RKO (cell line): ENCODE measurements around the gene PTAR1.

ENCODE experiments used
- DNase-seq: peaks from one replicate; pipeline ENCODE4 v3.0.0-alpha.2; 2016; ENCODE audit warnings: low spot score

Gene PTAR1

GRCh38 chr9:69750085-69750484 is 9.7 kb downstream of the PTAR1 start:
- DNase-seq: no peak

- no peak for DNase-seq
These were observed 11.5 kb downstream of the PTAR1 start for GRCh38 chr9:69748304-69748703.

- DNase-seq: no peak
These were observed 12.8 kb downstream of the PTAR1 start for GRCh38 chr9:69746859-69747560.

GRCh38 chr9:69745716-69746437 is 13.9 kb downstream of the PTAR1 start:
- no peak for DNase-seq

- DNase-seq: no peak
These were observed 15.0 kb downstream of the PTAR1 start for GRCh38 chr9:69744688-69745380.

- DNase-seq: no peak
These were observed 15.9 kb downstream of the PTAR1 start for GRCh38 chr9:69743930-69744329.

- no peak for DNase-seq
These were observed 18.8 kb downstream of the PTAR1 start for GRCh38 chr9:69740872-69741505.

GRCh38 chr9:69731348-69731747 is 28.5 kb downstream of the PTAR1 start:
- no peak for DNase-seq

- no peak for DNase-seq
These were observed 39.8 kb downstream of the PTAR1 start for GRCh38 chr9:69719983-69720382.

GRCh38 chr9:69719367-69719766 is 40.4 kb downstream of the PTAR1 start:
- DNase-seq: no peak

- DNase-seq: no peak
These were observed 41.6 kb downstream of the PTAR1 start for GRCh38 chr9:69718218-69718617.

GRCh38 chr9:69715825-69716224 is 44.0 kb downstream of the PTAR1 start:
- no peak for DNase-seq

- no peak for DNase-seq
These were observed 44.7 kb downstream of the PTAR1 start for GRCh38 chr9:69715096-69715495.

GRCh38 chr9:69697475-69697874 is 62.3 kb downstream of the PTAR1 start:
- no peak for DNase-seq

GRCh38 chr9:69696802-69697201 is 63.0 kb downstream of the PTAR1 start:
- no peak for DNase-seq

GRCh38 chr9:69689991-69690538 is 69.7 kb downstream of the PTAR1 start:
- no peak for DNase-seq

GRCh38 chr9:69683927-69684326 is 75.9 kb downstream of the PTAR1 start:
- DNase-seq: no peak

GRCh38 chr9:69678843-69679538 is 80.8 kb downstream of the PTAR1 start:
- DNase-seq: no peak

- no peak for DNase-seq
These were observed 81.9 kb downstream of the PTAR1 start for GRCh38 chr9:69677931-69678330.

- no peak for DNase-seq
These were observed 84.2 kb downstream of the PTAR1 start for GRCh38 chr9:69675563-69675962.

GRCh38 chr9:69674716-69675438 is 84.9 kb downstream of the PTAR1 start:
- DNase-seq: no peak
